Natural killer cell treated with Interleukin-12 subunit alpha and Interleukin-12 subunit beta and Interleukin-15 and Interleukin-18, amount 100 ng/mL, for 72 hours (primary cell): ENCODE results near the gene AKAP6. TPM values are rescaled to one million over a fixed set of nuclear protein-coding genes. Genes with fewer than 3 reads are reported as not detected.
"Not testable (repeated sequence)": the region's sequence is repeated elsewhere in the genome, so short reads cannot be mapped to it uniquely, and the experiment has no call there.

ENCODE experiments used
- ATAC-seq, 2 donors: fragments of 150-1000 bp; cut with Tn5 transposase in 1 of 2; sonication (Bioruptor Pico), chemical (Tn5 transposase) in 1 of 2; 2 replicates each; pipeline ENCODE4 v1.10.0; 2021
- DNase-seq: peaks from one replicate; pipeline ENCODE4 v3.0.0; 2022; ENCODE audit warnings: low spot score
- H3K27ac Mint-ChIP-seq, 2 donors: 1 replicate in 1 of 2; 2 replicates in 1 of 2; pipeline ENCODE4 v1.8.0; 2022; ENCODE audit warnings: mixed read lengths in 2 of 2, mild to moderate bottlenecking in 1 of 2, moderate library complexity in 1 of 2
- H3K27me3 Mint-ChIP-seq, 2 donors: 1 replicate in 1 of 2; 2 replicates in 1 of 2; pipeline ENCODE4 v1.8.0; 2022; ENCODE audit warnings: mixed read lengths in 2 of 2
- H3K36me3 Mint-ChIP-seq: one replicate; pipeline ENCODE4 v1.8.0; 2022; ENCODE audit warnings: mixed read lengths
- H3K4me1 Mint-ChIP-seq, 2 donors: 1 replicate in 1 of 2; 2 replicates in 1 of 2; pipeline ENCODE4 v1.8.0; 2022; ENCODE audit warnings: low read depth in 2 of 2, mixed read lengths in 2 of 2, mild to moderate bottlenecking in 1 of 2
- H3K4me3 Mint-ChIP-seq: one replicate; pipeline ENCODE4 v1.8.0; 2022; ENCODE audit warnings: mixed read lengths
- H3K9me3 Mint-ChIP-seq: 2 replicates; pipeline ENCODE4 v1.8.0; 2022; ENCODE audit warnings: mixed read lengths
- total RNA-seq, 2 donors: library from RNA; stranded (reverse); gene quantifications; one replicate each; pipeline ENCODE4 v1.2.3, GENCODE V29; 2022

AKAP6 gene
- total RNA-seq, 2 donors from 2014 or later: 0.31 TPM; not detected in 1

DNA sequence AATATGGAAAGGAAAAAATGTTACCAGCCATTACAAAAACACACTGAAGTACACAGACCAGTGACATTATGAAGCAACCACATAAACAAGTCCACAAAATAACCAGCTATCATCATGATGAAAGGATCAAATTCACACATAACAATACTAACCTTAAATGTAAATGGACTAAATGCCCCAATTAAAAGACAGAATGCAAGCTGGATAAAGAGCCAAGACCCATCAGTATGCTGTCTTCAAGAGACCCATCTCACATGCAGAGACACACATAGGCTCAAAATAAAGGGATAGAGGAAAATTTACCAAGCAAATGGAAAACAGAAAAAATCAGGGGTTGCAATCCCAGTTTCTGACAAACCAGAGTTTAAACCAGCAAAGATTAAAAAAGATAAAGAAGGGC lies 463.9 kb downstream of the AKAP6 start:
- not testable (repeated sequence) for H3K27me3 Mint-ChIP-seq, H3K27ac Mint-ChIP-seq, H3K4me1 Mint-ChIP-seq, ATAC-seq, DNase-seq, H3K4me3 Mint-ChIP-seq
- H3K9me3 Mint-ChIP-seq: peaks cover 34% of the 10 kb centered on the region
- H3K36me3 Mint-ChIP-seq: peaks cover 29% of the 10 kb centered on the region

DNA sequence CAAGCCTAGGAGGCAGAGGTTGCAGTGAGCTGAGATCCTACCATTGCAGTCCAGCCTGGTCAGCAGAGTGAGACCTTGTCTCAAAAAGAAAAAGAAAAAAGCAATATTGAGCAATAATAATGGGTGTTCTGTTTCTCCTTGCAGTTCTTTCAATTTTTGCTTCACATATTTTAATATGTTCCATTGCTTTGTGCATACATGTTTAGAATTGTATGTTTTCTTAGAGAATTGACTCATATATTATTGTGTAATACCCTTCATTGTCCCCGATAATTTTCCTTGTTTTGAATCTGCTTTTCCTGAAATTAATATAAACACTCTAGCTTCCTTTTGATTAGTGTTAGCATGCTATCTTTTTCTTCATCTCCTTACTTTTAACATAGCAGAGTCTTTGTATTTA lies 471.2 kb downstream of the AKAP6 start:
- Mint-ChIP-seq H3K27me3 (no peaks in the 10 kb centered on the region), H3K4me3 (no peak overlapping the region), H3K4me1 (no peaks in the 10 kb centered on the region), H3K9me3 (peaks cover 26% of the 10 kb centered on the region), H3K36me3 (peaks cover 17% of the 10 kb centered on the region), H3K27ac (no peak overlapping the region)
- ATAC-seq (no peak), DNase-seq (no peak)

DNA sequence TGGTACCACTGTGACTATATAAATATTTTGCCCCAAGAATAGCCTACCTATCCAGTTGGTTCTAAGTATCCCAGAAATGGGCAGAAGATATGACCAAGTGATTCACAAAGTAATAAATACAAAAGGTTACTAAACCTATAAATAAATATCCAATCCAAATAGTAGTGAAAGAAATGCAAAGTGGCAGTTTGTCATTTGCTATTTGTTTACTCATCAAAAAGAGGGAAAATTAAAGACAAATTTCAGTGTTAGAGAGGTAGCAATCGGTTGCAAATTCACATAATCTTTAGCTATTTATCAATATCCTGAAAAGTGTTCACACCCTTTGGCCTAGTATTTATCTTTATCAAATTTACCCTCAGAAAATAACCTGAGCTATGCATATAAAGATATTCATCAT lies 473.2 kb downstream of the AKAP6 start:
- Mint-ChIP-seq H3K27ac (no peak overlapping the region), H3K9me3 (peaks cover 24% of the 10 kb centered on the region), H3K36me3 (peaks cover 17% of the 10 kb centered on the region), H3K4me1 (no peaks in the 10 kb centered on the region), H3K4me3 (no peak overlapping the region), H3K27me3 (no peaks in the 10 kb centered on the region)
- DNase-seq (no peak), ATAC-seq (no peak)

DNA sequence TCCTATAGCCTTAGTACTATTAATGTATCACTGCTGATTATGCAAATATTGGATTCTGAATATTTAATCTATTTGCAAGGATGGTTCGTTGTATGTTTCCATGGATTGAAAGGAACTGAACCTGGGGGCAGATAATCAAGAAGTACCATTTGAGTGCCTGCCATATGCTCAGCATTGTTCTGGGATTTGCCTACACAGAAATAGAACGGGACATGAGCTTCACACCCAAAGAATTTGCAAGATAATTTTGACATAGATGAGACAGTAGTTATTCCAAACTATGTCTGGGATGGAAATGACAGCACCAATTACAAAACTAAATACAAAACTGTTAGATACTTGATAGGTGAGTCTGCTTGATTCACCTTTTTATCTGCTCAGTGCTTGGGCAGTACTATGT lies 476.9 kb downstream of the AKAP6 start:
- Mint-ChIP-seq H3K27me3 (no peaks in the 10 kb centered on the region), H3K36me3 (peaks cover 17% of the 10 kb centered on the region), H3K4me1 (no peaks in the 10 kb centered on the region), H3K27ac (no peak overlapping the region), H3K4me3 (no peak overlapping the region), H3K9me3 (peaks cover 18% of the 10 kb centered on the region)
- DNase-seq (no peak), ATAC-seq (no peak)

DNA sequence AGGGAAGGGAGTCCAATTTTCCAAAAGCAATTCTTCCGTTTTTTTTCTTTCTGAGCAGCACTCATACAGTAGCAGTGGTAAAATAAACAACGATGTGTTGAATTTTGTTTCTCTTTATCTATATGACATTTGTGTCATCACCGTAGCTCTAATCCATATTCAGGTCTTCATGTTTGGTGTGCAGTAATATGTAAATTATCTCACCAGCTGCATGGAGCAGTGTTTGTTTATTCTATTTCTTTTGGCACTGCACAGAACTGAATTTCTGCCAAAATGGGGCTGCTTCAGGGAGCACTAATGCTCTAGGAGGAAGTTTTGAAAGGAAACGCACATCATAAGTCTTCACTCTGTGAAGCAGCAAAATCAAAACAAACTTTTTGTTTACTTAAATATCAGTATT lies 479.5 kb downstream of the AKAP6 start:
- Mint-ChIP-seq H3K9me3 (peaks cover 9% of the 10 kb centered on the region), H3K27ac (no peak overlapping the region), H3K36me3 (peaks cover 13% of the 10 kb centered on the region), H3K4me3 (no peak overlapping the region), H3K27me3 (no peaks in the 10 kb centered on the region), H3K4me1 (no peaks in the 10 kb centered on the region)
- DNase-seq: no peak
- ATAC-seq: no peak

DNA sequence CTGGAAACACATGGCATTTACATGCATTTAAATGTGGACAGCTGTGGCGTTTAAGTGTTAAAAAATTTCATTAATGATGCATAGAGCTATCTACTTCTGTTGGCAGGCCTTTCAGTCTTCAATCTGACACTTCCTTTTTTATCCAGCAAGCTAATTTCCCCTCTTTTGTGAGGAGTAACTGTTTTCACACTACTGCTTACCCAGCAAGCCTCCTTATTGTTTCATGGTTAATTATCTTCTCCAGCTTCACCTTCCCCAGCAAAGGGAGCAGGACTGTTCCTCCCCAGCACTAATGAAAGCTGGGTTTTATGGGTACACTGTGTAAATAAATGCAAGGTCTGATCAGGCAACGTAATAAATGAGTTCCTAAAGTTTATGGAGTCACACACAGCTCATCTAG lies 480.2 kb downstream of the AKAP6 start:
- ATAC-seq (no peak), DNase-seq (no peak)
- Mint-ChIP-seq H3K4me3 (no peak overlapping the region), H3K27ac (no peak overlapping the region), H3K9me3 (peaks cover 5% of the 10 kb centered on the region), H3K27me3 (no peaks in the 10 kb centered on the region), H3K36me3 (peaks cover 7% of the 10 kb centered on the region), H3K4me1 (no peaks in the 10 kb centered on the region)

DNA sequence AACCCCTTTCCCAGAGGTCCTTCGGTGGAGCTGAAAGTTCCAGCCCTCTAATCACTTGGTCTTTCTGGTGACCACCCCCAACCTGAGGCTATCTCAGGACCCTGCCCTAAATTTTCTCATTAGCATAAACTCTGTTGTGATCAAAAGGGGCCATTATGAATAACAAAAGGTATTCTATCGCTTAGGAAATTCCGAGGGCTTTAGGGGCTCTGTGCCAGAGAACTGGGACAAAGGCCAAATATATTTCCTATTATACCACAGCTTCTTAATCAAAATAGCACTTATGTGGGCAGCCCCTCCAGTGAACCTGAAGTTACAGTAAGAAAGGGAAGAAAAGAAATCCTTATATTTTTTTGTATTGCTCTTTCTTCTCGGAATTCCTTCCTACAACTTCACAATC lies 484.3 kb downstream of the AKAP6 start:
- Mint-ChIP-seq H3K36me3 (no peaks in the 10 kb centered on the region), H3K27me3 (no peaks in the 10 kb centered on the region), H3K4me3 (no peak overlapping the region), H3K4me1 (no peaks in the 10 kb centered on the region), H3K9me3 (peaks cover 6% of the 10 kb centered on the region), H3K27ac (no peak overlapping the region)
- DNase-seq (no peak), ATAC-seq (no peak)

DNA sequence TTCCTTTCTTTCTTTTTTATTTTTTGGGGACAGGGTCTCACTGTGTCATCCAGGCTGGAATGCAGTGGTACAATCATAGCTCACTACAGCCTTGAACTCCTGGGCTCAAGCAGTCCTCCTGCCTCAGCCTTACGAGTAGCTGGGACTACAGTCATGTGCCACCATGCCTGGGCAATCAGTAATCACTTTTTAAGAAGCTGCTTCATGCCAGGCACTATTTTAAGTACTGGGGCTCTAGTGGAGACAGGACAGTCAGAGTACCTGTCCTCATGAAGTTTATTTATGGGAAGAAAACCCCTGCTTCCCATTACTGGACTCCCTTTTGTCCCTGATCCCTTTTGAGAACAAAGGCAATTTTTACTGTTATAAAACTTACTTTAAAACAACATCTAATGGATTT lies 485.6 kb downstream of the AKAP6 start:
- no peaks in the 10 kb centered on the region for H3K4me1 Mint-ChIP-seq
- no peak overlapping the region for H3K4me3 Mint-ChIP-seq
- peaks cover 4% of the 10 kb centered on the region for H3K36me3 Mint-ChIP-seq
- no peaks in the 10 kb centered on the region for H3K27me3 Mint-ChIP-seq
- no peak for ATAC-seq
- DNase-seq: no peak
- H3K27ac Mint-ChIP-seq: no peak overlapping the region
- peaks cover 10% of the 10 kb centered on the region for H3K9me3 Mint-ChIP-seq

DNA sequence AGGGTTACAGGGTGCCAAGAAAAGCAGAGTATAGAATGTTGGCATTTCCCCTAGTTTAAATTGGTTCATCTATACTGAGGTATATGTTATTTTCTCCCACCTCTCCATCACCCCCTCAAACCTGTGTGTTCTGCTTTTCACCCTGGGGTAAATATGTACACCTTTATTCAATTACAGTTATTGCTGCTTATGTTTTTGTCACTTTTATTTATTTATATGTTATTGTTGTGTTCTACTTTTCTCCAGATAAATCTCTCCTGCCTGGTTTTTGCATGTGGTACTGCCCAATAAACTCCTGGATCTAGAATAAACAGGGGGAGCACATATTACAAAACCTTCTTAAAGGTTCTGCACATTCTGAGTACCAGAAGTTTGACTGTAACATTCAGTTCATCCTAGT lies 487.5 kb downstream of the AKAP6 start:
- no peak overlapping the region for H3K4me3 Mint-ChIP-seq

DNA sequence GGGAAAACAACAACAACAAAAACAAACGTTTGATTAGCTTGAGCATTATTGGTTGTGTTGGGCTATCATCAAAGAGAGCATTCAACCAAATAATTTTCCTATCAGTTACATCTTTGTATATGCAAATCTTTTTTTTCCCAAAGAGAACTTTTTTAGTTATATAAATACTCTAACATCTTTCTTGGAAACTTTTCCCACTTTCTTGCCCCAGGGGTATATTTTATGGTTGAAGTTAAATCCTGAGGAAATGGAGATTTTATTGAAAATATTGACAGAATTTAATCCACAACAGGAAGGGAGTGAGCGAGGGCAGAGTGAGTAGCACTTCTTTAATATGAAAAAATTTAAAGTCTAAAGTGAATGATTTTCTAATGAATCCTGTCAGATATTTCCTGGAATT lies 488.7 kb downstream of the AKAP6 start:
- H3K4me1 Mint-ChIP-seq: no peaks in the 10 kb centered on the region

More for the DNA sequence above, 487.5 kb downstream of the AKAP6 start:
- no peaks in the 10 kb centered on the region for H3K4me1 Mint-ChIP-seq
- H3K9me3 Mint-ChIP-seq: peaks cover 16% of the 10 kb centered on the region
- ATAC-seq: no peak
- peaks cover 4% of the 10 kb centered on the region for H3K36me3 Mint-ChIP-seq
- DNase-seq: no peak
- H3K27me3 Mint-ChIP-seq: no peaks in the 10 kb centered on the region
- no peak overlapping the region for H3K27ac Mint-ChIP-seq

DNA sequence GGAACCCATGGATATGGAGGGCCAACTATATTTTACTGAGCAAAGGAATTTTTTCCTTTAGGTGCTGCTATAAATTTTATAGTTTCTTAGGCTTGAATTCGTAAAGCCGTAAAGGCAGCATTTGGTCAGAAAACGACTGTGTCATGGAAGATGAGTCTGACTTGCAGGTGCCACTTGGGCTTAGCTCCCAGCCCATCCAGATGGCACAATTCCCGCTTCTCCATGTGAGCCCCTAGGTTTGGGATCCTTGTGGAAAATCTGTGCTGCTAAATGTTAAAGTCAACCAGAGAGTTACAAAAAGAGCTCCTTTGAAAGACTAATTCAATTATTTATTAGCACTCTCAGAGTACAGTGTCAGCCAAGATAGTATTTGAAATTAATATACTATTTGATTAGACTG lies 489.5 kb downstream of the AKAP6 start:
- Mint-ChIP-seq H3K36me3 (peaks cover 4% of the 10 kb centered on the region), H3K9me3 (peaks cover 24% of the 10 kb centered on the region), H3K27me3 (no peaks in the 10 kb centered on the region), H3K4me1 (no peaks in the 10 kb centered on the region), H3K4me3 (no peak overlapping the region), H3K27ac (no peak overlapping the region)
- no peak for DNase-seq
- ATAC-seq: no peak

More for the DNA sequence above, 488.7 kb downstream of the AKAP6 start:
- peaks cover 21% of the 10 kb centered on the region for H3K9me3 Mint-ChIP-seq
- no peaks in the 10 kb centered on the region for H3K27me3 Mint-ChIP-seq
- peaks cover 4% of the 10 kb centered on the region for H3K36me3 Mint-ChIP-seq
- no peak for DNase-seq
- ATAC-seq: no peak
- H3K4me3 Mint-ChIP-seq: no peak overlapping the region
- no peak overlapping the region for H3K27ac Mint-ChIP-seq

DNA sequence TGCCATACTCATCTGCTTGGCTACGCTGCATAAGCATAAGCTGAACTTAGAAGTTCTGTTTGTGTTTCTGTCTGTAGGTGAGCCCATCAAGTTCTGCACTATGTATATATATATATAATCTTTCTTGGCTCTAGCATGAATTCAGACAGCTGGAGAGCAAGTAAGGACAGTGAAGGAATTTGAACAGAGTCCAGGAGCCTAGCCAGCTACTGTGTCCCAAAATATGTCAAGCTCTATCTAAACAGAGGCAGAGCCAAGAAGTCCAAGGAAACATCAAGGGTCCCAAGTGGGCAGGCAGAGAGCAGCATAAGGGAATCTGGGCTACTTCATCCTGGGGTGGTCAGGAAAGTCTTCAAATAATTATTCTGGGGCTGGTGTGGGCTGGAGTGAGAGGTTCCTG lies 491.1 kb downstream of the AKAP6 start:
- Mint-ChIP-seq H3K27ac (no peak overlapping the region), H3K36me3 (peaks cover 4% of the 10 kb centered on the region), H3K4me1 (no peaks in the 10 kb centered on the region), H3K9me3 (peaks cover 21% of the 10 kb centered on the region), H3K4me3 (no peak overlapping the region), H3K27me3 (no peaks in the 10 kb centered on the region)
- DNase-seq (no peak), ATAC-seq (no peak)

DNA sequence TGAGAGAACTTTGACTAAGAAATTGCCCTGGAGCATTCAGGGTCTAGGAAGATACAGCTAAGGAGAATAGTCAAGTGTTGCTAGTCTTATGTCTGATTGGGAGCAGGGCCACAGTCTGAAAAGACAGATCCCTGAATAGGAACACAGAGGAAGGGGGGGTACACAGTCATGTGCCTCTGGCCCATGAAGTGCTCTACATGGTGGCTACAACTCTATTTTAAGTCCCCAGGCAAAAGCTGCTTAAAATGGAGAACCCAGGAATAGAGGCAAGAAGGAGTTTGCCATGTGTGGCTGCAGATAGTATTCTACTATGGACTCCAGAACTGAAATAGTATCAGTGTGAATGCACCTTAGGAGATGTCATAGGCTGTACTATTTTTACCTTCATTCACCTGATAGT lies 491.6 kb downstream of the AKAP6 start:
- Mint-ChIP-seq H3K4me3 (no peak overlapping the region), H3K9me3 (peaks cover 21% of the 10 kb centered on the region), H3K4me1 (no peaks in the 10 kb centered on the region), H3K27me3 (no peaks in the 10 kb centered on the region), H3K36me3 (peaks cover 4% of the 10 kb centered on the region), H3K27ac (no peak overlapping the region)
- DNase-seq (no peak), ATAC-seq (no peak)

DNA sequence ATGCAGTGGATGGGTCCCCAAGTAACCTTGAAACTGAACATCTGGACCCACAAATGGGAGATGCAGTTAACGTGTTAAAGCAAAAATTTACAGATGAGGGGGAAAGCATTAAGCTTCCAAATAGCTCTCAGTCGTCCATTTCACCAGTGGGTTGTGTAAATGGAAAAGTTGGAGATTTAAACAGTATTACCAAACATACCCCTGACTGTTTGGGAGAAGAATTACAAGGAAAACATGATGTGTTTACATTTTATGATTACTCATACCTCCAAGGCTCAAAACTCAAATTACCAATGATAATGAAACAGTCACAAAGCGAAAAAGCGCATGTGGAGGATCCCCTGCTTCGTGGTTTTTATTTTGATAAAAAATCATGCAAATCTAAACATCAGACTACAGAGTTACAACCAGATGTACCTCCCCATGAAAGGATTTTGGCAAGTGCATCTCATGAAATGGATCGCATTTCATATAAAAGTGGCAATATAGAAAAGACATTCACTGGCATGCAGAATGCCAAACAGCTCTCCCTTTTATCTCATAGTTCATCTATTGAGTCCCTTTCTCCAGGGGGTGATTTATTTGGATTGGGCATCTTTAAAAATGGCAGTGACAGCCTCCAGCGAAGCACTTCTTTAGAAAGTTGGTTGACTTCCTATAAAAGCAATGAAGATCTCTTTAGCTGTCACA lies 493.0 kb downstream of the AKAP6 start:
- H3K4me1 Mint-ChIP-seq: no peaks in the 10 kb centered on the region
- H3K4me3 Mint-ChIP-seq: no peak overlapping the region
- no peak overlapping the region for H3K27ac Mint-ChIP-seq
- no peaks in the 10 kb centered on the region for H3K27me3 Mint-ChIP-seq
- ATAC-seq (no peak), DNase-seq (no peak)
- H3K9me3 Mint-ChIP-seq: peaks cover 18% of the 10 kb centered on the region
- peaks cover 4% of the 10 kb centered on the region for H3K36me3 Mint-ChIP-seq

DNA sequence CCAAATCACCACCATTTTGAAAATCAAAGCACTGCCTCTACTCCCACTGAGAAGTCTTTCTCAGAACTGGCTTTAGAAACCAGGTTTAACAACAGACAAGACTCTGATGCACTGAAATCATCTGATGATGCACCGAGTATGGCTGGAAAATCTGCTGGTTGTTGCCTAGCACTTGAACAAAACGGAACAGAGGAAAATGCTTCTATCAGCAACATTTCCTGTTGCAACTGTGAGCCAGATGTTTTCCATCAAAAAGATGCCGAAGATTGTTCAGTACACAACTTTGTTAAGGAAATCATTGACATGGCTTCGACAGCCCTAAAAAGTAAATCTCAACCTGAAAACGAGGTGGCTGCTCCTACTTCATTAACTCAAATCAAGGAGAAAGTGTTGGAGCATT lies 494.6 kb downstream of the AKAP6 start:
- DNase-seq (no peak), ATAC-seq (no peak)
- H3K27ac Mint-ChIP-seq: no peak overlapping the region
- no peaks in the 10 kb centered on the region for H3K4me1 Mint-ChIP-seq
- H3K27me3 Mint-ChIP-seq: no peaks in the 10 kb centered on the region
- H3K4me3 Mint-ChIP-seq: no peak overlapping the region
- H3K36me3 Mint-ChIP-seq: peaks cover 4% of the 10 kb centered on the region
- peaks cover 22% of the 10 kb centered on the region for H3K9me3 Mint-ChIP-seq
